RWPE2 (cell line): ENCODE data around the gene SLCO3A1.

Source experiments
- ATAC-seq: fragments of 200-7000 bp; cut with Tn5 transposase; 3 replicates; pipeline ENCODE4 v1.9.1; 2021; ENCODE audit warnings: low read depth
- DNase-seq: peaks from one replicate; pipeline ENCODE4 v3.0.0-alpha.2; 2020; ENCODE audit warnings: low spot score
- H3K27ac ChIP-seq: fragments of 450-650 bp; 2 replicates; pipeline ENCODE4 v1.5.1; 2017; ENCODE audit warnings: mild to moderate bottlenecking; ENCODE audit not compliant: poor library complexity, severe bottlenecking
- H3K27me3 ChIP-seq: fragments of 250-450 bp; sonication (Bioruptor Pico); 2 replicates; pipeline ENCODE4 v1.5.1; 2021; ENCODE audit warnings: mild to moderate bottlenecking, moderate library complexity; ENCODE audit not compliant: insufficient read depth, poor library complexity, severe bottlenecking
- H3K36me3 ChIP-seq: fragments of 250-450 bp; sonication (Bioruptor Pico); 2 replicates; pipeline ENCODE4 v1.5.1; 2020; ENCODE audit warnings: low read depth, mild to moderate bottlenecking, moderate library complexity
- H3K4me1 ChIP-seq: fragments of 250-450 bp; sonication (Bioruptor Pico); 2 replicates; pipeline ENCODE4 v1.5.1; 2021; ENCODE audit warnings: mild to moderate bottlenecking, moderate library complexity; ENCODE audit not compliant: insufficient read depth, poor library complexity, severe bottlenecking
- H3K4me3 ChIP-seq: fragments of 250-450 bp; sonication (Bioruptor Pico); 2 replicates; pipeline ENCODE4 v1.5.1; 2021; ENCODE audit warnings: mild to moderate bottlenecking, moderate library complexity; ENCODE audit not compliant: severe bottlenecking
- H3K9me3 ChIP-seq: fragments of 250-450 bp; sonication (Bioruptor Pico); 2 replicates; pipeline ENCODE4 v1.5.1; 2021; ENCODE audit warnings: mild to moderate bottlenecking, moderate library complexity; ENCODE audit not compliant: severe bottlenecking
- CTCF ChIP-seq: fragments of 450-650 bp; IDR thresholded peaks from one replicate; pipeline ENCODE4 v1.5.1; 2017; ENCODE audit warnings: mild to moderate bottlenecking, moderate library complexity; ENCODE audit not compliant: poor library complexity, severe bottlenecking

SLCO3A1 gene

GRCh38 chr15:91887321-91887720, 33.8 kb downstream of the SLCO3A1 start:
- DNase-seq, result no peak
- Histone ChIP-seq H3K36me3 (no peaks in the 10 kb centered on the region), H3K27me3 (no peaks in the 10 kb centered on the region), H3K27ac (no peak overlapping the region), H3K4me1 (peaks cover 16% of the 10 kb centered on the region), H3K4me3 (no peak overlapping the region), H3K9me3 (no peaks in the 10 kb centered on the region)
- no peak for ATAC-seq
- no peak for TF ChIP-seq CTCF

GRCh38 chr15:91887921-91888373, 34.4 kb downstream of the SLCO3A1 start:
- Histone ChIP-seq H3K9me3 (no peaks in the 10 kb centered on the region), H3K27me3 (no peaks in the 10 kb centered on the region), H3K27ac (no peak overlapping the region), H3K4me1 (peaks cover 16% of the 10 kb centered on the region), H3K36me3 (no peaks in the 10 kb centered on the region), H3K4me3 (no peak overlapping the region)
- DNase-seq (no peak), ATAC-seq (no peak)
- no peak for TF ChIP-seq CTCF

- Histone ChIP-seq H3K36me3 (no peaks in the 10 kb centered on the region), H3K27ac (peak overlapping the region; percentile 62), H3K4me3 (no peak overlapping the region), H3K9me3 (no peaks in the 10 kb centered on the region), H3K27me3 (no peaks in the 10 kb centered on the region), H3K4me1 (peaks cover 16% of the 10 kb centered on the region)
- no peak for TF ChIP-seq CTCF
- DNase-seq (no peak), ATAC-seq (no peak)
Observed at GRCh38 chr15:91889111-91889815, 35.8 kb downstream of the SLCO3A1 start.

- H3K27ac ChIP-seq, result peak overlapping the region; percentile 62
- ATAC-seq (peak; percentile 99), DNase-seq (peak; percentile 90)
- H3K4me3 ChIP-seq, result no peak overlapping the region
- no peaks in the 10 kb centered on the region for H3K9me3 ChIP-seq
- TF ChIP-seq CTCF, result no peak
- H3K4me1 ChIP-seq, result peaks cover 29% of the 10 kb centered on the region
- H3K27me3 ChIP-seq, result no peaks in the 10 kb centered on the region
- no peaks in the 10 kb centered on the region for H3K36me3 ChIP-seq
Observed at GRCh38 chr15:91890614-91891013, 37.1 kb downstream of the SLCO3A1 start.

GRCh38 chr15:91891101-91891500, 37.6 kb downstream of the SLCO3A1 start:
- H3K27me3 ChIP-seq, result no peaks in the 10 kb centered on the region
- H3K36me3 ChIP-seq, result no peaks in the 10 kb centered on the region
- ATAC-seq, result no peak
- H3K9me3 ChIP-seq, result no peaks in the 10 kb centered on the region
- peaks cover 30% of the 10 kb centered on the region for H3K4me1 ChIP-seq
- no peak for TF ChIP-seq CTCF
- H3K4me3 ChIP-seq, result no peak overlapping the region
- H3K27ac ChIP-seq, result peak overlapping the region; percentile 62
- DNase-seq, result no peak
